Progenitor cell of endocrine pancreas (in vitro differentiated cells): ENCODE measurements around the gene BROX. TPM values are rescaled to one million over a fixed set of nuclear protein-coding genes. Genes with fewer than 3 reads are reported as not detected.

ENCODE experiments used
- DNase-seq: peaks from one replicate; pipeline ENCODE4 v3.0.0; 2021; ENCODE audit warnings: low spot score; ENCODE audit not compliant: unreplicated experiment
- H3K27ac Mint-ChIP-seq: 2 replicates; pipeline ENCODE4 v1.8.0; 2021; ENCODE audit warnings: mild to moderate bottlenecking, moderate library complexity, mixed read lengths
- H3K27me3 Mint-ChIP-seq: 2 replicates; pipeline ENCODE4 v1.8.0; 2021; ENCODE audit warnings: mixed read lengths
- H3K36me3 Mint-ChIP-seq: 2 replicates; pipeline ENCODE4 v1.8.0; 2022; ENCODE audit warnings: mixed read lengths; ENCODE audit not compliant: insufficient read depth
- H3K4me1 Mint-ChIP-seq: 2 replicates; pipeline ENCODE4 v1.8.0; 2021; ENCODE audit warnings: low read depth, mixed read lengths
- H3K4me3 Mint-ChIP-seq: 2 replicates; pipeline ENCODE4 v1.8.0; 2021; ENCODE audit warnings: low read depth, mild to moderate bottlenecking, moderate library complexity, mixed read lengths
- H3K9me3 Mint-ChIP-seq: 2 replicates; pipeline ENCODE4 v1.8.0; 2021; ENCODE audit warnings: low read depth, mixed read lengths
- CTCF ChIP-seq: fragments of 200-600 bp; sonication (generic); IDR thresholded peaks from one replicate; pipeline ENCODE4 v1.5.0; 2021; ENCODE audit warnings: antibody characterized with exemption, mild to moderate bottlenecking; ENCODE audit not compliant: unreplicated experiment
- total RNA-seq: library from RNA; stranded (reverse); gene quantifications from 2 replicates; pipeline ENCODE4 v1.2.1, GENCODE V29; 2021

BROX gene
- total RNA-seq, 1 donor from 2014 or later: 27.5 TPM

GRCh38 chr1:222711319-222712252, 778 bp upstream of the BROX start:
- Mint-ChIP-seq H3K4me3 (peak overlapping the region; percentile 99), H3K9me3 (no peaks in the 10 kb centered on the region), H3K27ac (peak overlapping the region; percentile 67), H3K27me3 (no peaks in the 10 kb centered on the region), H3K4me1 (peaks cover 10% of the 10 kb centered on the region), H3K36me3 (peaks cover 6% of the 10 kb centered on the region)
- TF ChIP-seq CTCF: no peak
- peak; percentile 27 for DNase-seq

- H3K4me1 Mint-ChIP-seq: peaks cover 10% of the 10 kb centered on the region
- no peak for TF ChIP-seq CTCF
- H3K27ac Mint-ChIP-seq: peak overlapping the region; percentile 100
- no peaks in the 10 kb centered on the region for H3K9me3 Mint-ChIP-seq
- peak; percentile 87 for DNase-seq
- H3K27me3 Mint-ChIP-seq: no peaks in the 10 kb centered on the region
- peak overlapping the region; percentile 99 for H3K4me3 Mint-ChIP-seq
- peaks cover 5% of the 10 kb centered on the region for H3K36me3 Mint-ChIP-seq
These were observed 962 bp downstream of the BROX start for GRCh38 chr1:222713091-222713961.

- H3K27ac Mint-ChIP-seq: no peak overlapping the region
- peaks cover 14% of the 10 kb centered on the region for H3K36me3 Mint-ChIP-seq
- peaks cover 2% of the 10 kb centered on the region for H3K4me1 Mint-ChIP-seq
- H3K27me3 Mint-ChIP-seq: no peaks in the 10 kb centered on the region
- no peaks in the 10 kb centered on the region for H3K9me3 Mint-ChIP-seq
- TF ChIP-seq CTCF: no peak
- H3K4me3 Mint-ChIP-seq: no peak overlapping the region
- DNase-seq: no peak
These were observed 4.0 kb downstream of the BROX start for GRCh38 chr1:222716393-222716792.

- Mint-ChIP-seq H3K4me3 (no peak overlapping the region), H3K36me3 (peaks cover 19% of the 10 kb centered on the region), H3K27me3 (no peaks in the 10 kb centered on the region), H3K4me1 (no peaks in the 10 kb centered on the region), H3K27ac (no peak overlapping the region), H3K9me3 (no peaks in the 10 kb centered on the region)
- no peak for DNase-seq
- TF ChIP-seq CTCF: no peak
These were observed 16.4 kb downstream of the BROX start for GRCh38 chr1:222728746-222729145.

- Mint-ChIP-seq H3K9me3 (no peaks in the 10 kb centered on the region), H3K27ac (no peak overlapping the region), H3K27me3 (no peaks in the 10 kb centered on the region), H3K4me1 (no peaks in the 10 kb centered on the region), H3K4me3 (no peak overlapping the region), H3K36me3 (peaks cover 12% of the 10 kb centered on the region)
- TF ChIP-seq CTCF: no peak
- DNase-seq: no peak
These were observed 18.5 kb downstream of the BROX start for GRCh38 chr1:222730866-222731265.
